Measurements from ENCODE around the gene ORC5.
"Not testable (repeated sequence)": the region's sequence is repeated elsewhere in the genome, so short reads cannot be mapped to it uniquely, and the experiment has no call there.

ORC5 gene

GRCh38 chr7:104185346-104185745 is 22.5 kb downstream of the ORC5 start:
- ATAC-seq = no peak

GRCh38 chr7:104179178-104179577 is 28.6 kb downstream of the ORC5 start:
- ATAC-seq = no peak

- ATAC-seq = not testable (repeated sequence)
These were observed 30.2 kb downstream of the ORC5 start for GRCh38 chr7:104177565-104178083.

- ATAC-seq = no peak
These were observed 31.5 kb downstream of the ORC5 start for GRCh38 chr7:104176332-104176731.

GRCh38 chr7:104175361-104175984 is 32.3 kb downstream of the ORC5 start:
- no peak for ATAC-seq

GRCh38 chr7:104174798-104175197 is 33.0 kb downstream of the ORC5 start:
- ATAC-seq = no peak

GRCh38 chr7:104162081-104162480 is 45.7 kb downstream of the ORC5 start:
- no peak for ATAC-seq

- ATAC-seq = no peak
These were observed 46.6 kb downstream of the ORC5 start for GRCh38 chr7:104161244-104161643.

- ATAC-seq = no peak
These were observed 47.4 kb downstream of the ORC5 start for GRCh38 chr7:104160375-104160774.

GRCh38 chr7:104156842-104157277 is 51.0 kb downstream of the ORC5 start:
- no peak for ATAC-seq

- no peak for ATAC-seq
These were observed 54.5 kb downstream of the ORC5 start for GRCh38 chr7:104153287-104153686.

GRCh38 chr7:104152468-104152867 is 55.3 kb downstream of the ORC5 start:
- no peak for ATAC-seq

- ATAC-seq = no peak
These were observed 57.3 kb downstream of the ORC5 start for GRCh38 chr7:104150470-104150869.

GRCh38 chr7:104149822-104150221 is 58.0 kb downstream of the ORC5 start:
- no peak for ATAC-seq

- ATAC-seq = no peak
These were observed 65.7 kb downstream of the ORC5 start for GRCh38 chr7:104142147-104142546.

GRCh38 chr7:104137971-104138370 is 69.8 kb downstream of the ORC5 start:
- ATAC-seq = no peak

GRCh38 chr7:104137511-104137910 is 70.3 kb downstream of the ORC5 start:
- no peak for ATAC-seq

GRCh38 chr7:104136981-104137380 is 70.8 kb downstream of the ORC5 start:
- no peak for ATAC-seq

- ATAC-seq = no peak
These were observed 71.3 kb downstream of the ORC5 start for GRCh38 chr7:104136561-104136960.

GRCh38 chr7:104135760-104136558 is 71.9 kb downstream of the ORC5 start:
- ATAC-seq = peak in 1 of 2 donors; percentile 63

GRCh38 chr7:104133238-104133637 is 74.6 kb downstream of the ORC5 start:
- no peak for ATAC-seq

GRCh38 chr7:104130726-104131125 is 77.1 kb downstream of the ORC5 start:
- ATAC-seq = no peak

GRCh38 chr7:104127204-104127603 is 80.6 kb downstream of the ORC5 start:
- ATAC-seq = no peak

GRCh38 chr7:104126411-104126841 is 81.4 kb downstream of the ORC5 start:
- ATAC-seq = no peak

Measured in activated CD4-positive, CD25-positive, alpha-beta regulatory T cell treated with anti-CD3 and anti-CD28 coated beads, Interleukin-2, amount 50 U/mL, for 24 hours (primary cell).